Panc1 (cell line): ENCODE data around the gene TXNDC11. TPM values are rescaled to one million over a fixed set of nuclear protein-coding genes. Genes with fewer than 3 reads are reported as not detected.
"Not testable (repeated sequence)": the region's sequence is repeated elsewhere in the genome, so short reads cannot be mapped to it uniquely, and the experiment has no call there.

ENCODE experiments used
- ATAC-seq: fragments of 200-7000 bp; cut with Tn5 transposase; 2 replicates; pipeline ENCODE4 v1.9.1; 2020; ENCODE audit warnings: mild to moderate bottlenecking, moderate library complexity
- BruUV-seq: library from RNA; stranded (reverse); fragments of 400-500 nt; replicated peaks from 2 replicates; lab custom pipeline; 2021; lab: Mats Ljungman, UMichigan
- CTCF ChIA-PET: fragments of 300-600 bp; sonication (Branson Sonifier 250); formaldehyde crosslinking; loops from one replicate; lab custom pipeline; 2022; ENCODE audit warnings: antibody characterized with exemption; lab: Charles Lee
- POLR2A ChIA-PET: fragments of 300-600 bp; sonication (Branson Sonifier 250); formaldehyde crosslinking; loops from one replicate; lab custom pipeline; 2022; ENCODE audit warnings: antibody characterized with exemption; lab: Charles Lee
- DNase-seq: peaks from one replicate; pipeline ENCODE4 v3.0.0-alpha.2; 2010; ENCODE audit warnings: low read depth, low spot score
- H3K27ac ChIP-seq: 2 replicates; pipeline ENCODE4 v1.5.1; 2011; ENCODE audit warnings: mild to moderate bottlenecking, low read length, inconsistent platforms
- H3K27me3 ChIP-seq: fragments of 200-500 bp; sonication (Bioruptor generic); 2 replicates; pipeline ENCODE4 v1.6.0; 2014; ENCODE audit warnings: low read length, inconsistent platforms; ENCODE audit not compliant: control insufficient read depth, insufficient read depth
- H3K36me3 ChIP-seq: fragments of 200-500 bp; sonication (Bioruptor generic); 2 replicates; pipeline ENCODE4 v1.5.1; 2014; ENCODE audit warnings: inconsistent platforms, mild to moderate bottlenecking, low read length, moderate library complexity; ENCODE audit not compliant: control insufficient read depth, insufficient read depth
- H3K4me1 ChIP-seq: 2 replicates; pipeline ENCODE4 v1.5.1; 2011; ENCODE audit warnings: inconsistent platforms, mild to moderate bottlenecking, low read length, moderate library complexity; ENCODE audit not compliant: control insufficient read depth, insufficient read depth
- H3K4me3 ChIP-seq, 2 experiments: 2 replicates each; pipeline ENCODE4 v1.5.1; 2011 to 2012; ENCODE audit warnings: low read depth in 2 of 2, low read length in 2 of 2, mild to moderate bottlenecking in 2 of 2, inconsistent platforms in 1 of 2, moderate library complexity in 1 of 2
- H3K9me3 ChIP-seq: fragments of 200-500 bp; sonication (Bioruptor generic); 2 replicates; pipeline ENCODE4 v1.5.1; 2014; ENCODE audit warnings: low read depth, mild to moderate bottlenecking, inconsistent platforms, low read length, moderate library complexity; ENCODE audit not compliant: control insufficient read depth, insufficient read depth
- CTCF ChIP-seq: fragments of 450-650 bp; IDR thresholded peaks from 2 replicates; pipeline ENCODE4 v1.5.1; 2017; ENCODE audit warnings: mild to moderate bottlenecking
- POLR2AphosphoS5 ChIP-seq: IDR thresholded peaks from 2 replicates; pipeline ENCODE4 v1.6.1; 2012; ENCODE audit warnings: mild to moderate bottlenecking, low read depth, low read length, moderate library complexity
- REST ChIP-seq, 2 experiments: IDR thresholded peaks; 2 replicates each; pipeline ENCODE4 v1.6.1; 2011 to 2012; ENCODE audit warnings: low read depth in 2 of 2, control low read depth in 1 of 2, low read length in 1 of 2, mild to moderate bottlenecking in 1 of 2, moderate library complexity in 1 of 2; ENCODE audit not compliant: insufficient read depth in 1 of 2
- TCF7L2 ChIP-seq: IDR thresholded peaks from 2 replicates; pipeline ENCODE4 v1.6.1; 2011; ENCODE audit warnings: mild to moderate bottlenecking, low read depth, low read length, inconsistent platforms
- in situ Hi-C: cut with HindIII; loops from 2 replicates; pipeline ENCODE4 v1.10.0; 2016; ENCODE audit warnings: low sequenced_read_pairs, low pct_unique_long_range_greater_than_20kb
- intact Hi-C: fragments of 100-400 bp; cut with micrococcal nuclease; formaldehyde crosslinking; loops from one replicate; pipeline ENCODE4 v1.10.0; 2022; ENCODE audit not compliant: unreplicated experiment
- total RNA-seq: library from RNA; stranded (reverse); gene quantifications from one replicate; pipeline ENCODE4 v1.2.1, GENCODE V29; 2021; ENCODE audit not compliant: unreplicated experiment

Gene TXNDC11
- total RNA-seq, 1 experiment from 2014 or later, result 30.5 TPM

DNA sequence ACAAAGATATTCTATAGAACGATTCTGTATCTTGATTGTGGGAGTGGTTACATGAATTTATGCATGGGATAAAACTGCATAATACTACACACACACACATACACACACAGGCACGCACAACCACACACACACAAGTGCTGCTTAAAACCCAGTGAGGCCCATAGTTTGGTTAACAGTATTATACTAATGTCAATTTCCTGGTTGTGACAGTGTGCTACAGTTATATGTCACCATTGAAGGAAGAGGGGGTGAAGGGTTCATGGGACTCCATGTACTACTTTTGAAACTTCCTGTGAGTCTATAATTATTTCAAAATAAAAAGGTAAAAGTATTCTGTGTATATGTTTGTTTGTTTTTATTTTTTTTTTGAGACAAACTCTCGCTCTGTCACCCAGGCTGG is 46.3 kb upstream of the TXNDC11 start:
- no TSS peak for BruUV-seq
- H3K9me3 ChIP-seq, result no peaks in the 10 kb centered on the region
- POLR2A ChIA-PET, result no interaction called here
- DNase-seq, result no peak
- CTCF ChIA-PET, result no interaction called here
- no peak for ATAC-seq
- TF ChIP-seq CTCF (no peak), POLR2AphosphoS5 (no peak), TCF7L2 (no peak), REST (IDR thresholded peaks at IDR 0.05; ENCODE audit: insufficient read depth in 1 of 2, low read depth in 2 of 2, low read length in 1 of 2) (no peak)
- intact Hi-C loops (loop anchor here (5.0 kb wide), 1 partner anchor 48 kb away; no protein-coding TSS in a partner anchor), in situ Hi-C loops (no loop called here)
- peaks cover 36% of the 10 kb centered on the region for H3K4me1 ChIP-seq
- no peak overlapping the region for H3K4me3 ChIP-seq
- H3K36me3 ChIP-seq, result no peaks in the 10 kb centered on the region
- H3K27me3 ChIP-seq, result no peaks in the 10 kb centered on the region
- H3K27ac ChIP-seq, result no peak overlapping the region

- CTCF ChIA-PET, H3K36me3 ChIP-seq, in situ Hi-C loops, ATAC-seq, H3K27me3 ChIP-seq, DNase-seq, H3K27ac ChIP-seq, H3K4me3 ChIP-seq, BruUV-seq, H3K9me3 ChIP-seq: not testable (repeated sequence)
- H3K4me1 ChIP-seq, result peaks cover 43% of the 10 kb centered on the region
- POLR2A ChIA-PET, result interaction anchor here (0.6 kb wide), 1 partner anchor 8 kb away, joined by 15 read pairs; no protein-coding TSS in a partner anchor
- intact Hi-C loops, result loop anchor here (5.0 kb wide), 1 partner anchor 52 kb away; no protein-coding TSS in a partner anchor
Measured at GRCh38 chr16:11784980-11785599, 42.4 kb upstream of the TXNDC11 start.

GRCh38 chr16:11784381-11784780 is 41.7 kb upstream of the TXNDC11 start:
- H3K36me3 ChIP-seq, H3K4me3 ChIP-seq, POLR2A ChIA-PET, ATAC-seq, CTCF ChIA-PET, intact Hi-C loops, H3K9me3 ChIP-seq, in situ Hi-C loops, DNase-seq, BruUV-seq, H3K27me3 ChIP-seq: not testable (repeated sequence)
- peaks cover 43% of the 10 kb centered on the region for H3K4me1 ChIP-seq
- peak overlapping the region; percentile 88; the same call in 1 of the 2 replicates for H3K27ac ChIP-seq
